ENCODE results near the gene THRB. TPM values are rescaled to one million over a fixed set of nuclear protein-coding genes. Genes with fewer than 3 reads are reported as not detected.

The THRB gene
- total and polyA plus RNA-seq, 2 experiments from 2014 or later: 26.8 to 60.0 TPM

- no peaks in the 10 kb centered on the region for H3K36me3 ChIP-seq (replicated peaks; ENCODE audit: insufficient read depth, low read depth)
- DNase-seq (ENCODE audit: low spot score): peak; percentile 15
- H3K9me2 ChIP-seq (replicated peaks; ENCODE audit: insufficient read depth): no peaks in the 10 kb centered on the region
- H2AFZ ChIP-seq: no peak overlapping the region
- no peak for TF ChIP-seq EZH2 (IDR thresholded peaks at IDR 0.05; ENCODE audit: borderline replicate concordance)
- TF ChIP-seq CTCF (IDR thresholded peaks at IDR 0.05; ENCODE audit: poor library complexity): no peak
- TF ChIP-seq EZH2phosphoT487 (IDR thresholded peaks at IDR 0.05; ENCODE audit: low read depth, severe bottlenecking, unreplicated experiment): no peak
- peaks cover 92% of the 10 kb centered on the region for H3K79me2 ChIP-seq
- no peaks in the 10 kb centered on the region for H3K9me3 ChIP-seq (ENCODE audit: low read depth)
- H3K27ac ChIP-seq: peak overlapping the region; percentile 9
- no peak overlapping the region for H3K4me2 ChIP-seq
- peaks cover 10% of the 10 kb centered on the region for H3K4me1 ChIP-seq (ENCODE audit: insufficient read depth)
- no peaks in the 10 kb centered on the region for H3K27me3 ChIP-seq
- 50% methylated on average over 2 of the region's 2 CpGs for WGBS (ENCODE audit: low lambda C conversion rate, missing lambda C conversion rate)
- H4K20me1 ChIP-seq (ENCODE audit: insufficient read depth, poor library complexity, severe bottlenecking): no peaks in the 10 kb centered on the region
- H3K4me3 ChIP-seq: no peak overlapping the region
Measured at GRCh38 chr3:24420224-24420623, 74.4 kb downstream of the THRB start.

GRCh38 chr3:24419067-24419791 lies 75.4 kb downstream of the THRB start:
- 95% methylated on average over 3 of the region's 3 CpGs for WGBS (ENCODE audit: low lambda C conversion rate, missing lambda C conversion rate)
- Histone ChIP-seq H3K27me3 (no peaks in the 10 kb centered on the region), H2AFZ (no peak overlapping the region), H3K4me2 (no peak overlapping the region), H3K4me3 (no peak overlapping the region), H3K79me2 (peaks cover 89% of the 10 kb centered on the region), H3K27ac (no peak overlapping the region), H3K9me3 (ENCODE audit: low read depth) (no peaks in the 10 kb centered on the region), H3K4me1 (ENCODE audit: insufficient read depth) (peaks cover 10% of the 10 kb centered on the region), H4K20me1 (ENCODE audit: insufficient read depth, poor library complexity, severe bottlenecking) (no peaks in the 10 kb centered on the region), H3K9me2 (replicated peaks; ENCODE audit: insufficient read depth) (no peaks in the 10 kb centered on the region), H3K36me3 (replicated peaks; ENCODE audit: insufficient read depth, low read depth) (no peaks in the 10 kb centered on the region)
- TF ChIP-seq EZH2phosphoT487 (IDR thresholded peaks at IDR 0.05; ENCODE audit: low read depth, severe bottlenecking, unreplicated experiment) (no peak), EZH2 (IDR thresholded peaks at IDR 0.05; ENCODE audit: borderline replicate concordance) (no peak), CTCF (IDR thresholded peaks at IDR 0.05; ENCODE audit: poor library complexity) (no peak)
- DNase-seq (ENCODE audit: low spot score): no peak

- H2AFZ ChIP-seq: no peak overlapping the region
- no peak overlapping the region for H3K4me3 ChIP-seq
- H3K36me3 ChIP-seq (replicated peaks; ENCODE audit: insufficient read depth, low read depth): no peaks in the 10 kb centered on the region
- no peaks in the 10 kb centered on the region for H4K20me1 ChIP-seq (ENCODE audit: insufficient read depth, poor library complexity, severe bottlenecking)
- H3K27me3 ChIP-seq: no peaks in the 10 kb centered on the region
- no peaks in the 10 kb centered on the region for H3K9me2 ChIP-seq (replicated peaks; ENCODE audit: insufficient read depth)
- H3K27ac ChIP-seq: peak overlapping the region; percentile 5
- H3K4me2 ChIP-seq: no peak overlapping the region
- no peaks in the 10 kb centered on the region for H3K9me3 ChIP-seq (ENCODE audit: low read depth)
- WGBS (ENCODE audit: low lambda C conversion rate, missing lambda C conversion rate): 79% methylated on average over 2 of the region's 2 CpGs
- peaks cover 89% of the 10 kb centered on the region for H3K79me2 ChIP-seq
- no peak for DNase-seq (ENCODE audit: low spot score)
- no peak for TF ChIP-seq EZH2phosphoT487 (IDR thresholded peaks at IDR 0.05; ENCODE audit: low read depth, severe bottlenecking, unreplicated experiment)
- TF ChIP-seq EZH2 (IDR thresholded peaks at IDR 0.05; ENCODE audit: borderline replicate concordance): no peak
- peaks cover 10% of the 10 kb centered on the region for H3K4me1 ChIP-seq (ENCODE audit: insufficient read depth)
Measured at GRCh38 chr3:24417730-24418129, 76.9 kb downstream of the THRB start.

- no peak for TF ChIP-seq CTCF (IDR thresholded peaks at IDR 0.05; ENCODE audit: poor library complexity)
- Histone ChIP-seq H3K27ac (no peak overlapping the region), H3K9me2 (replicated peaks; ENCODE audit: insufficient read depth) (no peaks in the 10 kb centered on the region), H3K4me3 (no peak overlapping the region), H3K4me1 (ENCODE audit: insufficient read depth) (peaks cover 10% of the 10 kb centered on the region), H3K27me3 (no peaks in the 10 kb centered on the region), H3K9me3 (ENCODE audit: low read depth) (no peaks in the 10 kb centered on the region), H2AFZ (no peak overlapping the region), H4K20me1 (ENCODE audit: insufficient read depth, poor library complexity, severe bottlenecking) (no peaks in the 10 kb centered on the region), H3K36me3 (replicated peaks; ENCODE audit: insufficient read depth, low read depth) (no peaks in the 10 kb centered on the region), H3K79me2 (peaks cover 91% of the 10 kb centered on the region), H3K4me2 (no peak overlapping the region)
- no peak for DNase-seq (ENCODE audit: low spot score)
- 76% methylated on average over 4 of the region's 4 CpGs for WGBS (ENCODE audit: low lambda C conversion rate, missing lambda C conversion rate)
Measured at GRCh38 chr3:24416224-24416623, 78.4 kb downstream of the THRB start.
